Thoracic aorta (tissue), 2 donors: ENCODE data around the gene AKNA. TPM values are rescaled to one million over a fixed set of nuclear protein-coding genes. Genes with fewer than 3 reads are reported as not detected.
"Not testable (repeated sequence)": the region's sequence is repeated elsewhere in the genome, so short reads cannot be mapped to it uniquely, and the experiment has no call there.

Experiments used
- ATAC-seq: fragments of 150-250 bp; one replicate; pipeline ENCODE4 v1.8.0; 2017; ENCODE audit warnings: low read depth; ENCODE audit not compliant: insufficient number of reproducible peaks, low FRiP score
- DNase-seq: peaks from one replicate; pipeline ENCODE4 v3.0.0-alpha.2; 2020; ENCODE audit warnings: low spot score
- H3K27ac ChIP-seq, 2 donors: fragments of 200-600 bp; sonication (generic); 1 replicate in 1 of 2; 2 replicates in 1 of 2; pipeline ENCODE4 v1.5.1; 2016; ENCODE audit warnings: mild to moderate bottlenecking in 2 of 2, moderate library complexity in 2 of 2
- H3K27me3 ChIP-seq: fragments of 200-600 bp; sonication (generic); replicated peaks from 2 replicates; pipeline ENCODE4 v1.6.0; 2016; ENCODE audit warnings: mild to moderate bottlenecking; ENCODE audit not compliant: insufficient read depth
- H3K36me3 ChIP-seq: fragments of 200-600 bp; sonication (generic); one replicate; pipeline ENCODE4 v1.5.1; 2016
- H3K4me1 ChIP-seq, 2 donors: fragments of 200-600 bp; sonication (generic); 1 replicate in 1 of 2; 2 replicates in 1 of 2; pipeline versions ENCODE4 v1.5.1 to v1.6.0; 2016; ENCODE audit warnings: low read depth in 2 of 2, mild to moderate bottlenecking in 1 of 2; ENCODE audit not compliant: control insufficient read depth in 1 of 2
- H3K4me3 ChIP-seq: fragments of 200-600 bp; sonication (generic); 2 replicates; pipeline ENCODE4 v1.5.1; 2016; ENCODE audit warnings: mild to moderate bottlenecking
- H3K9me3 ChIP-seq: fragments of 200-600 bp; sonication (generic); 2 replicates; pipeline ENCODE4 v1.5.1; 2016
- total RNA-seq, 2 donors: library from RNA; depleted of rRNA; stranded (reverse); fragments of >200 nt; gene quantifications; one replicate each; pipeline versions ENCODE4 v1.1.0 to v1.2.3, GENCODE V29; 2016
- TF ChIP-seq, protein P1 (sequence below): fragments of 200-600 bp; sonication (generic); IDR thresholded peaks from one replicate; pipeline ENCODE4 v1.5.1; 2019; ENCODE audit warnings: antibody characterized with exemption

The AKNA gene
- total RNA-seq, 2 donors from 2014 or later, result 34.8 to 68.5 TPM

DNA sequence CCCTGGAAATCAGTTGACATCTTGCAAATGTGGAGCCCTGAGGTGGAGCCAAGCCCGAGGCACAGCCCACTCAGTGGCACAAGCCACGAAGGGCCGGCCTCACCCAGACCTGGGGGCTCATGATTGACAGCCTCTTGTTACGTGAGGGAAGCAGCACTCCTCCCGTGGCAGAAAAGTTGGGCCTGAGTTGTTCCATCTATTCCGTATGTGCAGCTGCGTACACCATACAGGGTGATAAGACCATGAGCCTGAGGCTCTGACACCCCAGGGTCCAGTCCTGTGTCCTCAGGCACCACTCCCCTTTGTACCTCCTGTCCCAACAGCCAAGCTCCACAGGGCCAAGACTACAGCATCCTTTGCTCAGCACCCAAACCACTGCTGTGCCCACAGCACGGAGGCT lies 60.0 kb downstream of the AKNA start:
- no peaks in the 10 kb centered on the region for H3K9me3 ChIP-seq
- no peak overlapping the region for H3K27ac ChIP-seq
- H3K36me3 ChIP-seq, result no peaks in the 10 kb centered on the region
- ATAC-seq, result no peak
- TF ChIP-seq, protein P1, sequence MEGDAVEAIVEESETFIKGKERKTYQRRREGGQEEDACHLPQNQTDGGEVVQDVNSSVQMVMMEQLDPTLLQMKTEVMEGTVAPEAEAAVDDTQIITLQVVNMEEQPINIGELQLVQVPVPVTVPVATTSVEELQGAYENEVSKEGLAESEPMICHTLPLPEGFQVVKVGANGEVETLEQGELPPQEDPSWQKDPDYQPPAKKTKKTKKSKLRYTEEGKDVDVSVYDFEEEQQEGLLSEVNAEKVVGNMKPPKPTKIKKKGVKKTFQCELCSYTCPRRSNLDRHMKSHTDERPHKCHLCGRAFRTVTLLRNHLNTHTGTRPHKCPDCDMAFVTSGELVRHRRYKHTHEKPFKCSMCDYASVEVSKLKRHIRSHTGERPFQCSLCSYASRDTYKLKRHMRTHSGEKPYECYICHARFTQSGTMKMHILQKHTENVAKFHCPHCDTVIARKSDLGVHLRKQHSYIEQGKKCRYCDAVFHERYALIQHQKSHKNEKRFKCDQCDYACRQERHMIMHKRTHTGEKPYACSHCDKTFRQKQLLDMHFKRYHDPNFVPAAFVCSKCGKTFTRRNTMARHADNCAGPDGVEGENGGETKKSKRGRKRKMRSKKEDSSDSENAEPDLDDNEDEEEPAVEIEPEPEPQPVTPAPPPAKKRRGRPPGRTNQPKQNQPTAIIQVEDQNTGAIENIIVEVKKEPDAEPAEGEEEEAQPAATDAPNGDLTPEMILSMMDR, result no peak
- no peaks in the 10 kb centered on the region for H3K4me1 ChIP-seq
- no peak for DNase-seq
- no peak overlapping the region for H3K4me3 ChIP-seq
- H3K27me3 ChIP-seq, result no peaks in the 10 kb centered on the region

DNA sequence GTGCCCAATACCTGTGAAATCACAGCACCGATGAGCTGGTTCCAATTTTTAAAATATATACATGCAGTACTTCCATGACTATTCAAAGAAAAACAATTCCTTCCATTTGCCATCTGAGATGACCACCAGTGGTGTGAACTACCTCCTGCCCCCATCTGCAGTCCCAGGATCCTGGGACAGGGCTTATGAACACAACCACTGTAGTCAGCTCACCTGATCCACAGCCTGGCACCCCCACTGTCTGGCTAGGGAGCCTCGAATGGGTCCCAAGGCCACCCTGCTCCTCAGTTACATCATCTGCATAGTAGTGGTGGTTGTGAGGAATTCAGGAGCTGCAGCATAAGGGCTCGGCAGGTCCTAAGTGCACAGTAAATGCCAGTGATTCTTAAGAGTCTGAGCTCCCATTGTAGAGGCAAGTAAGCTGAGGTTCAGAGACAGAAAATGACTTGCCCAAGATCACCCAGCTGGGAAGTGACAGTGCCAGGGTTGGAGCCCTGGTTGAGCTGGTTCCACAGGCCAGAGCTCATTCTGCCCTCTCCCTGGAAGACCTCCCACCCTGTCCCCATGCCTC lies 62.0 kb downstream of the AKNA start:
- not testable (repeated sequence) for H3K4me3 ChIP-seq, H3K4me1 ChIP-seq, H3K27me3 ChIP-seq, DNase-seq, H3K27ac ChIP-seq, ATAC-seq, H3K36me3 ChIP-seq, H3K9me3 ChIP-seq

DNA sequence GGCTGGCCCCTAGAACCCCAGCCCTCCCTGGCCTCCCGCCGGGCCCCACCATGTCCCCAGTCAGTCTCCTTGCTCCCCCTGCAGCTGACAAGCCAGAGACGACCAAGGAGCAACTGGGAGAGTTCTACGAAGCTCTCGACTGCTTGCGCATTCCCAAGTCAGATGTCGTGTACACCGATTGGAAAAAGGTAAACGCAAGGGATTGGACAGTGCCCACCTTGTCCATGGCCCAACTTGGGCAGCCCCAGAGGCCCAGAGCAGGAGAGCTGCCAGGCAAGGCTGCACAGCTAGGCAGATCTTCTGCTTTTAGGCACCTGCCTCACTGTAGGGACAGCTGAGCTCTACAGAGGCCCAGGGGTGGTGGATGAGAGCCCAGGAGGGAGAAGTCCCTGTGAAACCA lies 62.8 kb downstream of the AKNA start:
- not testable (repeated sequence) for ATAC-seq, H3K4me1 ChIP-seq, H3K27ac ChIP-seq, H3K36me3 ChIP-seq, H3K27me3 ChIP-seq, H3K4me3 ChIP-seq, H3K9me3 ChIP-seq, DNase-seq

DNA sequence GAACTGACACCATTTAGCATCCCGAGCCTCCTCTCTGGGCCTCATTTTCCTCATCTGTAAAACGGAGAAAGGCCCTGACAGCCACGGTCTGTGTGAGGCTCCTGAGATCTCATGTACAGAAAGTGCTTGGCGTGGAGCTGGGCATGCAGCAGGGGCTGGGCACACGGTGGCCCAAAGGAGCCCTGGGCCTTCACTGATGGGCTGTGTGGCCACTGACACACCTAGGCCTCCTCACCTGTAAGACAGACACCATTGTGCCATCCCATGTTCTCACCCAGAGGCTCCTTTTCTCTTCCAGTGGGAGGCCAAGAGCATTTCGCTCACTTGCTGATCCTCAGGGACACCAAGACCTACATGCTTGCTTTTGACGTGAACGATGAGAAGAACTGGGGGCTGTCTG lies 63.3 kb downstream of the AKNA start:
- H3K9me3 ChIP-seq, result no peaks in the 10 kb centered on the region
- no peaks in the 10 kb centered on the region for H3K4me1 ChIP-seq
- no peak for DNase-seq
- ATAC-seq, result no peak
- H3K36me3 ChIP-seq, result no peaks in the 10 kb centered on the region
- H3K27me3 ChIP-seq, result no peaks in the 10 kb centered on the region
- H3K27ac ChIP-seq, result no peak overlapping the region
- no peak overlapping the region for H3K4me3 ChIP-seq
- TF ChIP-seq, protein P1, result no peak

DNA sequence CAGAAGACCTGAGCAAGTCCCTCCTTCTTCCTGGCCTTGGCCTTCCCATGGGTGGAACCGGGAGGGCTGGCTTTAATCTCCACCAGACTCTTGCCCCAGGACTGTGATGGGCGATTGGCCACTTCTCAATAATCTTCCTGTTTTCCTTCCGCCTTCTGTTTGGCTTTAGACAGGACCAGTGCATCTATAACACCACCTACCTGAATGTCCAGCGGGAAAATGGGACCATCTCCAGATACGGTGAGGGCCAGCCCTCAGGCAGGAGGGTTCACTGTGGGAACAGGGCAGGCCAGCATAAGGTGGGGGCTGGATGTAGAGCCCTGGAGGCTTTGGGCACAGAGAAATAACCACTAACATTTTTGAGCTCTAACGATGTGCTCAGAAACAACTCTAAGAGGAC lies 63.9 kb downstream of the AKNA start:
- H3K27ac ChIP-seq, H3K27me3 ChIP-seq, H3K4me1 ChIP-seq, H3K36me3 ChIP-seq, H3K9me3 ChIP-seq, DNase-seq, H3K4me3 ChIP-seq, ATAC-seq: not testable (repeated sequence)

DNA sequence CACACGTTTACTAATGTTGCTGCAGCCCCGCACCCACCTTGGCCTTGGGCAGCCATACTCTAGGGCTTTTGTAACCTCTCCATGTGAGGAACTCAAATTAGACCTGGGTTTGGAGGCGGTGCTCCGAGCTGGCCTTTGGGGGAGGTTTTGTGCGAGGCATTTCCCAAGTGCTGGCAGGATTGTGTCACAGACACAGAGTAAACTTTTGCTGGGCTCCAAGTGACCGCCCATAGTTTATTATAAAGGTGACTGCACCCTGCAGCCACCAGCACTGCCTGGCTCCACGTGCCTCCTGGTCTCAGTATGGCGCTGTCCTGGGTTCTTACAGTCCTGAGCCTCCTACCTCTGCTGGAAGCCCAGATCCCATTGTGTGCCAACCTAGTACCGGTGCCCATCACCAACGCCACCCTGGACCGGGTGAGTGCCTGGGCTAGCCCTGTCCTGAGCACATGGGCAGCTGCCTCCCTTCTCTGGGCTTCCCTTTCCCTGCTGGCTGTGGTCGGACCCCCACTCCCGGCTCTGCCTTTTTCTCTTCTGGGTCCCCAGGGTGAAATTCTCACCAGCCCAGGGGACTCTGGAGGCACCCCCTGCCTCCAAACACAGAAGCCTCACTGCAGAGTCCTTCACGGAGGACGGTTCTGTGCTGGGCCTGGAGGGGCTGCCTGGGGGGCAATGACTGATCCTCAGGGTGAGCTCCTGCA lies 64.8 kb downstream of the AKNA start, which contains the start of gene ORM1:
TSS of gene ORM1 (plus strand) at position 268 of the 701 bp plus-strand sequence. CDS start at position 304, 36 bp downstream.
- not testable (repeated sequence) for H3K27ac ChIP-seq, H3K4me3 ChIP-seq, H3K36me3 ChIP-seq, H3K27me3 ChIP-seq, DNase-seq, H3K4me1 ChIP-seq, H3K9me3 ChIP-seq, ATAC-seq

DNA sequence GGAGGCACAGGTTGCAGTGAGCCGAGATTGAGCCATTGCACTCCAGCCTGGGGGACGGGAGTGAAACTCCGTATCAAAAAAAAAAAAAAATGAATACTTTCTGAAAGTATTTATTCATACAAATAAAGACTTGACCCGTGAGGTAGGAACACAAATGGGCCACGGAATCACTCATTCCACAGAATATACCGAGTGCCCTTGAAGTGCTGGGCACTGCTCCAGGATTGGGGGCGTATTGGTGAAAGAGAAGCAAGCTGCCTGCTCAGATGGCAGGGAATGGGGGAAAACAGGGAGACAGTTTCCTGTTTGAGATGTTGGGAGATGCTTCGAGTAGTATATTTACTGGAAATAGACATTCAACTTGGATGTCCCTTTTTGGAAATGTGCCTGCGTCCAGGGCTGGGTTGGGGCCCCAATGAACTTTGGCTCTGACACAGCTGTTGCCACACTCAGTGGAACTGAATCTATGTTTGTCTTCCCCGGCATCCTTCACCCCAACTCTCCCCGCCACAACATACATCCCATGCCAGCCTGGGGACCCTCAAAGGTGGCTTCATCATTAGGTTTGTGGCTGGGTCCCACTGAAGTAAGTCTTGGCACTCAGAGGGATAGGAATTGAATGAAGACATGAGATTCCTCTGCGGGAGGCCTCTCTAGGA lies 65.5 kb downstream of the AKNA start:
- not testable (repeated sequence) for H3K9me3 ChIP-seq, H3K4me3 ChIP-seq, H3K36me3 ChIP-seq, DNase-seq, H3K27me3 ChIP-seq, H3K27ac ChIP-seq, H3K4me1 ChIP-seq, ATAC-seq
